Measurements from ENCODE around the gene MIB2.
A peak's percentile ranks its signal among the peaks of the same experiment; 100 is the strongest.

MIB2 gene

DNA sequence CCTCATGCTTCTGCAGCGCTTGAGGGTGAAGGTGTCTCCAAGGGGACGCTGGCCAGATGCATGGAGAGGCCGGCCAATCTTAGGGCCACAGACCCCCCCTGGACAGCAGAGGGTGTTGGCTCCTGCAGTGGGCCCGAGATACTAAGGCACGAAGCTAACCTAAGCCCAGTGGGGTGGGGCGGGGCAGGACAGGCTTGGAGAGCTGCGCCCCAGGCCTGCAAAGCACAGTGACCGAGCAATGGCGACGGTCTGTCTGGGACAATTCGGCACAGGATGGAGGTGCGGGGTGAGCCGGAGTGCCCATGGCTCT is 16.6 kb upstream of the MIB2 start:
- DNase-seq, result no peak

DNA sequence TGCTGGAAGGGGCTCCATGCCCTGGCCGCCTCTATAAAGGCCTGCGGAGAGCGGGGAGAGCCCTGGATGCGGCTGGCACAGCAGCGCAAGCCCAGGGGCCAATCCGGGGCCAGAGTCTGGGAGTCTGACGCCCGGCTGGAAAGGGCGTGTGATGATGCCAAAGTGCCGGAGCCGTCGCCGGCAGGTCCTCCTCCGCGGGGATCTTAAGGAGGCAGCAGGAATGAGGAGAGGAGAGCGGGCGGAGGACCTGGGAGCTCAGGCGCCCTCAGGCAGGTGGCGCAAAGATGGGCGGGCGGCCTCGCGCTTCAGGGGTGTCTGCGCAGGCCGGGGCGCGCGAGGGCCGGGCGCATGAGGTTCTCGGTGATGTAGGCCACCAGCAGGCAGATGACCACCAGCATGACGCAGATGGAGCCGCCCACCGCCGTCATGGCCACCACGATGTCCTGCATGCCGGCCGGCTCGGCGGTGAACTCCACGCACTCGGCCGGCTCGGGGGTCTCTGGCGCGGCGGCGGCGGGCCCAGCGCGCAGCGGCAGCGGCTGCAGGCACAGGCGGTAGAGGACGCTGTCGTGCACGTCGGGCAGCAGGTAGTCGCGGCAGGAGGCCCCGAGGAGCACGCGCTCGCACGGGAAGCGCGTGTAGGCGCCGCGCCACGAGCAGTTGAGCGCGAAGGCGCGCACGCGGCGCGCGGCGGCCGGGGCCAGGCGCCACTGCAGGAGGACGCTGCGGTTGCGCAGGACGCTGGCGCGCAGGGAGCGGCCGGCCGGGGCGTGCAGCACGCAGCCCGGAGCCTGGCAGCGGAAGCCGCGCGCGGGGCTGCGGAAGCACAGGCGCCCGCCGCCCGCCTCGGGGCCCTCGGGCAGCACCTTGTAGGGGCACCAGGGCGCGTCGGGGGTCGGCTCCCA is 16.0 kb upstream of the MIB2 start:
- peak; percentile 46 for DNase-seq

DNA sequence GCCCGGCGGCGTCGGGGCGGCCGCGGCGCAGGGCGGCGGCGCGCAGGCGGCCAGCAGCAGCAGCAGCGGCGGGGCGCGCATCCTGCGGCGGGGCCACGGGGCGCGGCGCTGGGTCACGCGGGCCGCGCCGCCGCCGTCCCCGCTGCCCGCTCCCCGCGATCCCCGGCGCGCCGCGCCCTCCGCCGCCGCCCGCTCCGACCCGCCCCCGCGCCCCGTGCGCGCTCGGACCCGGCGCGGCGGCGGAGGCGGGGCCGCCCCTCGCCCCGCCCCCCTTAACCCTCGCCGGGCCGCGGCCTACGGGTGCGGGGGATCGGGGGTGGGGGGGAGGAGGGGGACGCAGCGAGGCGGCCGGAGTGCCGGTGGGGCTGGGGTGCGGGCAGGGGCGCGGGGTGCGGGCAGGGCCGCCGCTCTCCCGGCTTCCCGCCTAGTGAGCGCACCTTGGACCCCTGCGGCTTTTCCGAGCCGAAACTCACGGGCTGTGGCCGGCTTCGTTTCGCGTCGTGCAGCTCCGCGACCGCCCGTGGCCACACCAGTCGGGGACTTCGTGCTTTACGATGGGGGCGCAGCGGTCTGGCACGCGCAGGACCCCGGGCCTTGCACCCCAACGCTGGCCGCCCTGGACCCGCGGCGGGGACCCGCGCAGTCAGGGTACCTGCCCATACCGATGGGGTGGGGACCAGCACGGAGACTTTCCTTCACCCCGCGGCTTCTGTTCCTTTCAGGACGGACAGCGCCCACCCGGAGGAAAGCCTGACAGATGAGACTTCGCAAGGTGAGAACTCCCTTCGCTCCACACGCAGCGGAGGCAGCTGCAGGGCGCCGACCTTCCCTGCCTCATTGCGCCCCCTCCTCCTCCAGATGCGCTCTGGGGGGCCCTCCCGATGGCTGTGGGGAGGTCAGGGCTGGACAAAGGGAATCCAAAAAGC is 15.1 kb upstream of the MIB2 start, which contains the start of gene FNDC10:
TSS of gene FNDC10 (minus strand) at position 201 of the 926 bp plus-strand sequence. CDS start at position 81, 120 bp downstream.
- no peak for DNase-seq

DNA sequence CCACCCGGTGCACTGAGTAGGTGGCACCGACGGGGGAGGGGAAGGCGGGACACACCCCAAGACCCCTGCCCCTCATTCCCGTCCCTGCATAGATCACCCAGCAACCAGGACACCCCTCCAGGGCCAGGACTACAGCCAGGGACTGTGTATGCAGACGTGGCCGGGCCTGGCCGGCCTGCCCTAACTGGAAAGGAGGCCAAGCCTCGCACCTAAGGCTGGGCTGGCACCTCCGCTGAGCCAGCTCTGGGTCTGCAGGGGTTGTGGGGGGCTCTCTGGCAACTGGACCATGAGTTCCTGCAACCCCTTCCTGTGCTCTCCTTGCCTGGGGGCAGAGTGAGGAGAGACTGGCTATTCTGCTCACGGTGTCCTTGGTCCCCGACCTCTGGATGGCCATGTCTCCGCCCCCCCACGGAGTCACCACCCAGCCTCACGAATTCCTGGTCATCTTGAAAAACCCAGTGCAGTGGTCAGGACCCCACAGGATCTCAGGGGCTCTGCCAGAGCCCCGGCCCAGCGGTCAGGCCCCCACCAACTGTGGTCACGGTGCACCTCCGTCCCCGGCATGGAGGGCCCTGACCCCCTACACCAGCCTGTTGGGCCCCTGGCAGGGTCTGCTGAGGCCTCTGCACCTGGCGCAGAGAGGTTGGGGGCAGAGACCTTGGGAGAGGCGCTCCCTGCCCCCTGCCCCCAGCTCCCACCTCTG is 14.3 kb upstream of the MIB2 start:
- DNase-seq, result no peak

DNA sequence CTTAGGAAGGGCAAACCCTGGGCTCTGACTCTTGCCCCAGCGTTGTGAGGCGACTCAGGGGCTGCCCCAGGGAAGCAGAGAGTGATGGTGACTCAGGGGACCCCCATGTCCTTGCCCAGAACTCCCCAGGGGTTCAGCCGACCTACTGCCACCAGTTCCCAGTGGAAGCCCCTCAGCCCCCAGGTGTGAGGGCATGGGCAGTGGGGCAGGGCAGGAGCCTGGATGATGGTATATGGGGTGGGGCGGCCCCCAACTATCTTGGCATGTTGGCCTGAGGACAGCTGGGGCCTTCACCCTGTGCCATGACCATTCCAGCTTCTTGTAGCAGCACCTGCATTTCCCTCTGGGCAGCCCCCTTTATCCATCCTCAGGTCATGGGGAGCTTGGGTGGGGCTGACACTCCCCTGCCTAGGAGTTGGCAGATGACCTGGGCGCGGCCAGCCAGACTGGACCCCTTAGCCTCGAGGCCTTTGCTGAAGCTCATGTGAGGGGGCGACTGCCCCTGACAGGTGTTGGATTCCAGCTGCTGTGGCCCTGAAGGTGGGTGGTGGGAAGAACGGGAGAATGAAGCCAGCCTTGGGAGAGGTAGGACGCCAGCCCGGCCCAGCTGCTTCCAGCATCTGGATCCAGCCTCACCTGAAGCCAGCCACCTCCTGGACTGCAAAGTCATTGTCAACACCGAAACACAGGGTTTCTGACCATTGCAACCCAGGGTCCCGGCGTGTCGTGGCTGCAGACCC is 13.6 kb upstream of the MIB2 start:
- no peak for DNase-seq

DNA sequence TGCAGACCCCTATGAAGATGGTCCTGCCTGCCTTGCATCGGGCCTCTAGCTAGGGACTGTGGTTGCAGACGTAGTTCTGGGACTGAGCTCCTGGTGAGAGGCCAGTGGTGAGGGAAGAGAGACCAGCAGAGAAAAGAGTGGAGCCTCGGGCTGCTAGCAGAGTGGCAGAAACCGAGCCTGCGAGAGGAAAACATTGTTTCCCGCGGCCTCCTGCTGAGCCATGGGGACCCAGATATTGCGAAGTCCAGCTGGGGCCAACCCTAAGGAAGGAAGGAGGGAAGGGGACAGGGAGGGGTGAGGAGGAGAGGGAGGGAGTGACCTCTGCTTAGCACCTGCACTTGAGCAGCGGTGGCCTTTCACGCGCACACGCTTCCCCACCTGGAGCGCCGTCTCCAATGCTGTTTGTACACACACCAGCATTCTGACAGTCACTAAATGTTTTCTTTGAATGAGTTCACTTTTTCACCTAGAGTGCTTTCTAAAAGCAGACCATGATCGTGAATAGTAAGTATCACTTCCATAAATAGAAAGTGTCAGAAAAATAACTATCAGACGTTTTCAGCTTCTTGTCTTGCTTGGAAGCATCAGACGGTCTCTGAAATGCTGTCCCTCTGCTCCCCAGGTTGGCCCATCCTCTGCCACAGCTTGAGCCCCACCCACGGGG is 12.9 kb upstream of the MIB2 start:
- no peak for DNase-seq

DNA sequence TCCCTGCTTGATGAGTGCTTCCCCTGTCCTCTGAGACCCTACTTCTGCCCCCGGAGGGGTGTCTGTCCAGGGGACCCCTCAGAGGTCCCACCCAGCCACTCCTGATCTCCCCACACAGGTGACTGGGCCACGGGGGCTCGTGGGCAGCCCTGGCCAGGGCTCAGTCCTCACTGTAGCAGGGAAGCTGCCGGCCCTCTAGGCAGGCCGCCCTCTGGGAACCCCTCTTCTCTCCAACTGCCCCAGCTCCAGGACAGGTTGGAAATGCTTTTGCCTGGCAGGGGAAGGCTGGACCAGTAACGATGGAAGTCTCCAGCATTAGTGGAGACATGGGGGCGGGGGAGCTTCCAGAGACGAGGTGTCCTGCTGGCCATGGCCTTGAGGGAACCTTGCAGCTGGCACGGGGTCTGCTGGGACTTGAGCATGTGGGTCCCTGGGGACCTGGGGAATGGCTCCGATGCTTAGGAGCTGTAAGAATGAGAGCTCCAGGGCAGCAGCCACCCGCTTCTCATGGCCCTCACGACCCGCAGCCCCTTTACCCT is 12.3 kb upstream of the MIB2 start:
- no peak for DNase-seq

DNA sequence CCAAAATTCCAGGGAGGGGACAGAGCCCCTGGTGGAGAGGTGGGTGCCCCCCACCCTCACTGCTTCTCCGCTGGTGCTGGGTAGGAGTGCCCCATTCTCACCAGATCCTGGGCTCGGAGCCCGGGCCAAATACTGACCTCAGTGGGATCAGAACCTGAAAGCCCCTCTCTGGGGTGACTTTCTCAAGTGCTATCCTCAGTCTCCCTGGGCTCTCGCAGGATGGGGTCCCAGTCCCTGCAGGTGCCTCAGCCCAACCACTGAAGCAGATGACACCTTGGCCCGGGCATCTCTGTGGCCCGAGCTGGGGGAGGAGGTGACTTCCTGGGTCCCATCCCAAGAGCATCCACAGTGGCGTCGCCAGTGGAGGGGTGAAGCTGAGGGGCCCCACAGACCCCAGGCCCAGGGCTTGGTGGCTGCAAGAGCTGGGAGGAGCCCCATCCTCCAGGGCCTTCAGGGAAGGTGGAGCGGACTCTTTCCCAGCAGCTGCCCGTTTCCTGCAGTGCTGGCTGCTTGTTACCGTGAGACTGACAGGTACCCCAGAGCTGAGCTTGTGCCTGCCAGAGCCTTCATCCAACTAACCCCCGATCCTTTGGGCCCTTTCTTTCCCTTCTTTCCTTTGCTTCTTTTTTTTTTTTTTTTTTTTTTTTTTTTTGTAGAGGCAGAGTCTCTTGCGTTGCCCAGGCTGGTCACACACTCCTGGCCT is 11.5 kb upstream of the MIB2 start:
- DNase-seq, result no peak

DNA sequence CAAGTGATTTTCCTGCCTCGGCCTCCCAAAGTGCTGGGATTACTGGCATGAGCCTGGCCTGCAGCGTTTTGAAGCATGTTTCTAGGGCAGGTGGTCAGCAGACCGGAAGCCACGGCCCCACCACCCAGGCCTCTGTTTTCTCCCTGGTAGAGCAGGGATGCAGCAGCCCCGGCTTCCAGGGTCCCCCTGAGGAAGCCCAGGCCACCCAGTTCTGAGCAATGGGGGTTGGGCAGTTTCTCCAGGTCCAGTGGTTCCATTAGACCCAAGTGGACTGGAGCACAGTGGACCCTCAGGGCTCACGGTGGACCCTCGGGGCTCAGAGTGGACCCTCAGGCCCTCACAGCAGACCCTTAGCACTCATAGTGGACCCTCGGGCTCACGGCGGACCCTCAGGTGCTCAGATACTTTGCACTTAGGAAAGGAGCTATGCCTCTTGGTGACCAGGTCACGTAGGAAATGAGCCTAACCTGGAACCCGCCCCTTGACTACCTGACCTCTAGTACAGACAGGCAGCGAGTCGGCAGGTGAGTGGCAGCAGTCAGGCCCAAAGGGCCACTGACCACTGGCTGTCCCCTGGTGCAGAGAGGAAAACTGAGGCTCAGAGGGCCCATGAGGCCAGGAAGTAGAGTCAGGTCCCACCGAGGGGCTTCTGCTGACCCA is 10.8 kb upstream of the MIB2 start:
- DNase-seq, result no peak

DNA sequence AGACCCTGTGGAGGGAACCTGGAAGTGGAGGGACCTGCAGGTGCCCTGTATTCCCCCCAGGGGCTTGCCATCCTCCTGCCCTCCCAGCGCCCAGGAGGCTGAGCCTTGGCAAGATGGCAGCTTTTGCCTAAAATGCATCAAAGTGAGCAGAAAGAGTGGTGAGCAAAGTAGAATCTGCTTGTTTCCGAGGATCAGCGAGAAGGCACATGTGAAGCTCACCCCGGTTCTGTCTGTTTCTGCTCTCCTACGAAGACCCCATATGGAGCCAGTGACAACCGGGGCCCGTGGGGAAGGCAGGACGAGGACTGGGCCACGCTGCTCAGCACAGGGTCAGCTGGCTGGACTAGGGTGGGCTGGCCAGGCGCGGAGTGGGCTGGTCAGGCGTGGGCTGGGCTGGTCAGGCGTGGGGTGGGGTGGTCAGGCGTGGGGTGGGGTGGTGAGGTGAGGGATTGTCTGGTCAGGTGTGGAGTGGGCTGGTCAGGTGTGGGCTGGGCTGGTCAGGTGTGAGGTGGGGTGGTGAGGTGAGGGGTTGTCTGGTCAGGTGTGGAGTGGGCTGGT is 10.2 kb upstream of the MIB2 start:
- no peak for DNase-seq

DNA sequence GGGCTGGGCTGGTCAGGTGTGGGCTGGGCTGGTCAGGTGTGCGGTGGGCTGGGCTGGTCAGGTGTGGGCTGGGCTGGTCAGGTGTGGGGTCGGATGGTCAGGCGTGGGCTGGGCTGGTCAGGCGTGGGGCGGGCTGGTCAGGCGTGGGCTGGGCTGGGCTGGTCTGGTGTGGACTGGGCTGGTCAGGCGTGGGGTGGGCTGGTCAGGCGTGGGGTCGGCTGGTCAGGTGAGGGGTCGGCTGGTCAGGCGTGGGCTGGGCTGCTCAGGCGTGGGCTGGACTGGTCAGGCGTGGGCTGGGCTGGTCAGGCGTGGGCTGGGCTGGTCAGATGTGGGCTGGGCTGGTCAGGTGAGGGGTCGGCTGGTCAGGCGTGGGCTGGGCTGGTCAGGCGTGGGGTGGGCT is 9.6 kb upstream of the MIB2 start:
- no peak for DNase-seq

DNA sequence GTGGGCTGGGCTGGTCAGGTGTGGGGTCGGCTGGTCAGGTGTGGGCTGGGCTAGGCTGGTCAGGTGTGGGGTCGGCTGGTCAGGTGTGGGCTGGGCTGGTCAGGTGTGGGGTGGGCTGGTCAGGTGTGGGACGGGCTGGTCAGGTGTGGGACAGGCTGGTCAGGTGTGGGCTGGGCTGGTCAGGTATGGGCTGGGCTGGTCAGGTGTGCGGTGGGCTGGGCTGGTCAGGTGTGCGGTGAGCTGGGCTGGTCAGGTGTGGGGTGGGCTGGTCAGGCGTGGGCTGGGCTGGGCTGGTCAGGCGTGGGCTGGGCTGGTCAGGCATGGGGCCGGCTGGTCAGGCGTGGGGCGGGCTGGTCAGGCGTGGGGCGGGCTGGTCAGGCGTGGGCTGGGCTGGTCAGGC is 9.1 kb upstream of the MIB2 start:
- DNase-seq, result no peak

DNA sequence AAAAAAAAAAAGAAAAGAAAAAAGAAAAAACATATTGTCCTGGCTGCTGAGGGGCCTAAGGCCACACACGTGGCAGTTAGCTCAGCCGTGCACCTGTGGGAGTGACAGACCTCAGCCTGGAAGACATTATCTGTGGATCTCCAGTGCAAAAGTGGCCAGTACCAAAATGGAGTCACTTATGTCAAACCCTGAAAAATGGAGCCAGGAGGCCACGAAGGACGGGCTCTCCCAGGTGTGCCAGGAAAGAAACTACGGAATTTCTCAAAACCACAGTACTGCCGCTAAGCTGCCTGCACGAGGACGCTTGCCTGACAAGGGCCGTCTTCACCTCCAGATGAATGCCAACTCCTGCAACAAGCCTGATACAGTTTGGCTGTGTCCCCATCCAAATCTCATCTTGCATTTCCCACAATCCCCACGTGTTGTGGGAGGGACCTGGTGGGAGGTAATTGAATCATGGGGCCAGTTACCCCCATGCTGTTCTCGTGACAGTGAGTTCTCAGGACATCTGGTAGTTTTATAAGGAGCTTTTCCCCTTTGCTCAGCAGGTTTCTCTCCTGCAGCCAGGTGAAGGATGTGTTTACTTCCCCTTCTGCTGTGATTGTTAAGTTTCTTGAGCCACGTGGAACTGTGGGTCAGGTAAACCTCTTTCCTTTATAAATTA is 5.3 kb upstream of the MIB2 start:
- DNase-seq, result no peak

DNA sequence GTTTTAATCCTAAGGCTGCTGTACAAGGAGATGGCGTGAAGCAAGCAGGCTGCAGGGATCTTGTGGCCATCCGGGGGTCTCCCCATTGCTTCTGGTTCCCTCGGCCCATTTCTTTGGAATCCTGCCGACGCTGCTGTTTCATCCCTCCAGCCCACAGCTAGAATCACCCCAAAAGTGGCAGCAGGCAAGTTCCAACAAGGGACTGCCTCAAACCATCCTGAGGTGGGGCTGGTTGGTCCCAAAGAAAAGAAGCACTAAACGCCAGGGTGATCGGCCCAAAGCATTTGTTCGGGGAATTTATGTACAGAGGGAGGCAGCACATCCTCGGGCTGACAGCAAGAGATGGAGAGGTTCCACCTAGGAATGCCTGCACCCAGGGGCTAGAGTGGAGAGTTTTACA is 4.5 kb upstream of the MIB2 start:
- DNase-seq, result no peak

DNA sequence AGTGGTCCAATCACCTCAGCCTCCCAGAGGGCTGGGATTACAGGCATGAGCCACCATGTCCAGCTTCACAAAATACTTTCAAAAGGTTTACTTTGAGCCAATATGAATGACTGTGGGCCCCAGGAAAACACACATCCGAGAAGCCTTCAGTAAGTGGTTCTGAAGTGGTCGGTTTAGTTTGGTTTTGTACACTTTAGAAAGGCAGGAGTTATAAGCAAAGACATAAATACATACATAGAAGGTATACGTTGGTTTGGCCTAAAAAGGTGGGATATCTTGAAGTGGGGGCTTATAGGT is 3.2 kb upstream of the MIB2 start:
- no peak for DNase-seq

DNA sequence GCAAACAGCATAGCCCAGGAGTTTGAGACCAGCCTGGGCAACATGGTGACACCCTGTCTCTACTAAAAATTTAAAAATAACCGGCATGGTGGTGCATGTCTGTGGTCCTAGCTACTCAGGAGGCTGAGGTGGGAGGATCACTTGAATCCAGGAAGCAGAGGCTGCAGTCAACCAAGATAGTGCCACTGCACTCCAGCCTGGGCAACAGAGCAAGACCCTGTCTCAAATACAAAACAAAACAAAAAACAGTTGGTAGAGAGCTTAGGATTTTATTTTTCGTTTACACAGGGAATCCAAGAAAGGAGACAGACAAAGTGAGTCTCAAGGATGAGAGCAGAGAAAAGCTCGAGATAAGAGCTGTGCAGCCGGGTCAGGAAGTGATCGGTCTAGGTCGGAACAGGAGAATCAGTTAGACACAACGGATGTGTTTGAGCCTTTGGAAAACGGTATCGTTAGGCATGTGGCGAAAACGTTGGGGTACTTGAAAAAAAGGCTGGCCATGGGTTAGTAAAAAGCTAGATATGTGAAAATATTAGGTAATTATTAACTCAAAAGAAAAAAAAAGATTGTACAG is 1.7 kb upstream of the MIB2 start:
- no peak for DNase-seq

DNA sequence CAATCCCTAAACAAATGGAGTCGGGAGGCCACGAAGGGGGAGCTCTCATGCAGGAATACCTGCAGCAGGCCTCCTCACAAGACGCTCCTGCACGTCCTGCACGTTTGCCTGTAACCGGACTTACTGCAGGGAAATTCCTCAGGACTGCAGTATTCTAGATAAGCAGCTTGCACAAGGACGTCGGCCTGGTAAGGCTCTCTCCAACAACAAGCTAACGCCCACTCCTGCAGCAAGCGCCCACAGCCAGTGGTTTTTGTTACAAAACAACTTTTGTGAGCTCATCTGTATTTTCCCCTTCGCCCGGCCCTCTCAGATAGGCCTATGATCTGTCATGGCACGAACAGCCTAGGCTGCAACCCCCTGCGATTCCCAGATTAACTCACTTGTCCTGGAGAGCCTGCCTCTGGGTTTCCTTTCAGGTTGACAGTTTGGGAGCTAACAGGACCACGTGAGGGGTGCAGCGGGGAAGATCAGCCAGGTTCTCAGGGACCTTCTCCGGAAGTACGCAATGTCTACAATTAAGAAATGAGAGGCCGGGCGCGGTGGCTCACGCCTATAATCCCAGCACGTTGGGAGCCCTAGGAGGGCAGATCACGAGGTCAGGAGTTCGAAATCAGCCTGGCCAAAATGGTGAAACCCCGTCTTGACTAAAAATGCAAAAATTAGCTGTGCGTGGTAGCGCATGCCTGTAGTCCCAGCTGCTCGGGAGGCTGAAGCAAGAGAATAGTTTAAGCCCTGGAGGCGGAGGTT is 921 bp upstream of the MIB2 start:
- DNase-seq, result peak; percentile 59

DNA sequence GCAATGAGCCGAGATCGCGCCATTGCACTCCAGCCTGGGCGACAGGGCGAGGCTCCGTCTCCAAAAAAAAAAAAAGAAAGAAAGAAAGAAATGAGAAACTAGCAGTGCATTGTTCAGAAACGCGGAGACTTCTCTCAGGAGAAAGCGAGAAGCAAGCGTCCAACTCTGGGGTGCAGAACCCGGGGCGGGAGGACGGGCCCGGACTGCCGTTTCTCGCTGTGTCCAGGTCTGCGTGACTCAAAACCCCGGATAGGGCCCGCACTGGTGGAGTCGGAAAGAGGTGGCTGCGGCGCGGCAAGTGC is 395 bp upstream of the MIB2 start:
- no peak for DNase-seq
